ENCODE measurements around the gene RALY. TPM values are rescaled to one million over a fixed set of nuclear protein-coding genes. Genes with fewer than 3 reads are reported as not detected.

RALY gene
- total RNA-seq, 1 experiment from 2014 or later, result 119 TPM

- Histone ChIP-seq H3K27ac (ENCODE audit: low read depth, low read length) (no peak overlapping the region), H2AFZ (ENCODE audit: low read depth, low read length, poor library complexity, severe bottlenecking) (no peak overlapping the region), H3K79me2 (ENCODE audit: insufficient read depth, low read length) (peaks cover 90% of the 10 kb centered on the region), H3K27me3 (ENCODE audit: insufficient read depth, low read length) (no peaks in the 10 kb centered on the region), H3K9me3 (ENCODE audit: control insufficient read depth in 1 of 2, insufficient read depth in 1 of 2, low read depth in 1 of 2, low read length in 2 of 2) (no peaks in the 10 kb centered on the region), H3K4me1 (ENCODE audit: control insufficient read depth in 1 of 2, insufficient read depth in 2 of 2, low read length in 2 of 2) (no peaks in the 10 kb centered on the region), H3K9ac (ENCODE audit: low read length) (no peak overlapping the region), H4K20me1 (ENCODE audit: insufficient read depth) (0 out of 2 replicates have a peak, but pooled peaks cover 3% of the 10 kb centered on the region), H3K36me3 (ENCODE audit: control insufficient read depth in 1 of 2, insufficient read depth in 2 of 2, low read length in 2 of 2) (no peaks in the 10 kb centered on the region), H3K9me2 (ENCODE audit: insufficient read depth) (no peaks in the 10 kb centered on the region), H3K4me2 (ENCODE audit: low read length) (no peak overlapping the region), H3K4me3 (replicated peaks in 1 of 2; ENCODE audit: low read depth in 1 of 2, low read length in 2 of 2) (no peak overlapping the region)
- ATAC-seq (no peak), DNase-seq (ENCODE audit: low read depth, low spot score) (no peak)
- no TSS peak for BruUV-seq (replicated peaks)
- ChIA-PET POLR2A (no interaction called here), RAD21 (ENCODE audit: low non-redundant PET in 1 of 2, low total read pairs in 2 of 2, uncharacterized antibody in 2 of 2, unreplicated experiment in 2 of 2) (no interaction called here), CTCF (no interaction called here)
- TF ChIP-seq CTCF (IDR thresholded peaks at IDR 0.05 in 2 of 3, conservative IDR thresholded peaks at IDR 0.05 in 1 of 3; ENCODE audit: borderline replicate concordance in 1 of 3, insufficient read depth in 1 of 3, low read depth in 2 of 3, low read length in 2 of 3) (no peak), ZNF274 (IDR thresholded peaks at IDR 0.05; ENCODE audit: low read depth, low read length) (no peak)
- intact Hi-C loops (cut with micrococcal nuclease), result no loop called here
Measured at GRCh38 chr20:34047917-34048316, 54.2 kb downstream of the RALY start.

DNA sequence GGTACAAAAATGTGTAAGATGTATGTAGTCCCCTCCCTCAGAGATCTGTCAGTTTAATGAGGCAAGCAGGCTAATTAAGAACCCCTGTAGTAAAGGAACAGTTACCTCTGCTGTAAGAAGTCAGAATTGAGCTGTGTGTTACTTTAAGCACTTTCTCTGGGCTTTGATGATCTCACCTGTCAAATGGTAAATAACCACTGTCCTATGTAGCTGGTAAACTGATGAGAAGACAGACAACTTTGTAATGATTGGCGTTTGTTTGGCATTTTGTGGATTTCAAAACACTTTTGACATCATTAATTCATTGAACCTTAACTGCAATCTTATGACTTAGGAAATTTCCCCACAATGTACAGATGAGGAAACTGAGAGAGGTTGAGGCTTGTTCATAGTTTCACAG lies 55.7 kb downstream of the RALY start:
- H3K9me2 ChIP-seq (ENCODE audit: insufficient read depth), result no peaks in the 10 kb centered on the region
- no peaks in the 10 kb centered on the region for H3K4me1 ChIP-seq (ENCODE audit: control insufficient read depth in 1 of 2, insufficient read depth in 2 of 2, low read length in 2 of 2)
- ChIA-PET RAD21 (ENCODE audit: low non-redundant PET in 1 of 2, low total read pairs in 2 of 2, uncharacterized antibody in 2 of 2, unreplicated experiment in 2 of 2) (no interaction called here), POLR2A (no interaction called here), CTCF (no interaction called here)
- H4K20me1 ChIP-seq (ENCODE audit: insufficient read depth), result 0 out of 2 replicates have a peak, but pooled peaks cover 3% of the 10 kb centered on the region
- TF ChIP-seq SRF (IDR thresholded peaks at IDR 0.05; ENCODE audit: low read depth) (no peak), POLR2AphosphoS5 (IDR thresholded peaks at IDR 0.05; ENCODE audit: low read depth, low read length) (no peak), ELF1 (IDR thresholded peaks at IDR 0.05; ENCODE audit: borderline replicate concordance, low read depth) (no peak), EZH2 (IDR thresholded peaks at IDR 0.05) (no peak), ATF3 (IDR thresholded peaks at IDR 0.05) (no peak), CEBPB (IDR thresholded peaks at IDR 0.05; ENCODE audit: low read depth) (no peak), ZFX (IDR thresholded peaks at IDR 0.05) (no peak), CTCF (IDR thresholded peaks at IDR 0.05 in 2 of 3, conservative IDR thresholded peaks at IDR 0.05 in 1 of 3; ENCODE audit: borderline replicate concordance in 1 of 3, insufficient read depth in 1 of 3, low read depth in 2 of 3, low read length in 2 of 3) (no peak), EGR1 (IDR thresholded peaks at IDR 0.05; ENCODE audit: low read depth) (no peak), FOSL1 (IDR thresholded peaks at IDR 0.05; ENCODE audit: low read depth) (no peak), SP1 (IDR thresholded peaks at IDR 0.05; ENCODE audit: low read depth) (no peak), CBX3 (IDR thresholded peaks at IDR 0.05; ENCODE audit: low read depth) (no peak), ZNF274 (IDR thresholded peaks at IDR 0.05; ENCODE audit: low read depth, low read length) (no peak)
- TF ChIP-seq, protein P1, sequence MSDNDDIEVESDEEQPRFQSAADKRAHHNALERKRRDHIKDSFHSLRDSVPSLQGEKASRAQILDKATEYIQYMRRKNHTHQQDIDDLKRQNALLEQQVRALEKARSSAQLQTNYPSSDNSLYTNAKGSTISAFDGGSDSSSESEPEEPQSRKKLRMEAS (IDR thresholded peaks at IDR 0.05), result no peak
- no peak overlapping the region for H3K9ac ChIP-seq (ENCODE audit: low read length)
- BruUV-seq (replicated peaks), result no TSS peak
- no peaks in the 10 kb centered on the region for H3K27me3 ChIP-seq (ENCODE audit: insufficient read depth, low read length)
- no peaks in the 10 kb centered on the region for H3K36me3 ChIP-seq (ENCODE audit: control insufficient read depth in 1 of 2, insufficient read depth in 2 of 2, low read length in 2 of 2)
- no peaks in the 10 kb centered on the region for H3K9me3 ChIP-seq (ENCODE audit: control insufficient read depth in 1 of 2, insufficient read depth in 1 of 2, low read depth in 1 of 2, low read length in 2 of 2)
- H3K4me3 ChIP-seq (replicated peaks in 1 of 2; ENCODE audit: low read depth in 1 of 2, low read length in 2 of 2), result no peak overlapping the region
- H2AFZ ChIP-seq (ENCODE audit: low read depth, low read length, poor library complexity, severe bottlenecking), result no peak overlapping the region
- no peak overlapping the region for H3K4me2 ChIP-seq (ENCODE audit: low read length)
- ATAC-seq (no peak), DNase-seq (ENCODE audit: low read depth, low spot score) (no peak)
- intact Hi-C loops (cut with micrococcal nuclease), result no loop called here
- H3K79me2 ChIP-seq (ENCODE audit: insufficient read depth, low read length), result peaks cover 90% of the 10 kb centered on the region
- no peak overlapping the region for H3K27ac ChIP-seq (ENCODE audit: low read depth, low read length)

Measured in HCT116 (cell line).